Left ventricle myocardium inferior (tissue), 1 donor: ENCODE results near the gene SMNDC1. TPM values are rescaled to one million over a fixed set of nuclear protein-coding genes. Genes with fewer than 3 reads are reported as not detected.

Experiments
- DNase-seq: peaks from one replicate; pipeline ENCODE4 v3.0.0-alpha.2; 2020
- H3K27ac ChIP-seq: fragments of 200-600 bp; replicated peaks from 2 replicates; pipeline ENCODE4 v1.8.0; 2021
- H3K27me3 ChIP-seq: fragments of 200-600 bp; 2 replicates; pipeline ENCODE4 v1.8.0; 2021; ENCODE audit warnings: low read depth
- H3K36me3 ChIP-seq: fragments of 200-600 bp; 2 replicates; pipeline ENCODE4 v1.8.0; 2021
- H3K4me1 ChIP-seq: fragments of 200-600 bp; 2 replicates; pipeline ENCODE4 v1.8.0; 2021
- H3K4me3 ChIP-seq: fragments of 200-600 bp; 2 replicates; pipeline ENCODE4 v1.8.0; 2021; ENCODE audit warnings: mild to moderate bottlenecking, moderate library complexity
- H3K9me3 ChIP-seq: fragments of 200-600 bp; replicated peaks from 2 replicates; pipeline ENCODE4 v1.8.0; 2021
- intact Hi-C: fragments of 100-400 bp; cut with micrococcal nuclease; formaldehyde crosslinking; loops from one replicate; pipeline ENCODE4 v1.11.0; 2022
- total RNA-seq: library from RNA; stranded (reverse); fragmentation: NEBNext Ultra II Directional; extraction: Animal tissue kit (Norgen Biotek cat#: 25700); gene quantifications from one replicate; pipeline ENCODE4 v1.2.1, GENCODE V29; 2021
- TF ChIP-seq, protein P1 (sequence below): fragments of 200-600 bp; IDR thresholded peaks from 2 replicates; pipeline ENCODE4 v1.8.0; 2021; ENCODE audit warnings: antibody characterized with exemption, mild to moderate bottlenecking, borderline replicate concordance
- donor health status: DM: no; HTN: yes; CAD: no; lungs with severe emphysema.

Gene SMNDC1
- total RNA-seq, 1 donor from 2014 or later = 24.1 TPM

DNA sequence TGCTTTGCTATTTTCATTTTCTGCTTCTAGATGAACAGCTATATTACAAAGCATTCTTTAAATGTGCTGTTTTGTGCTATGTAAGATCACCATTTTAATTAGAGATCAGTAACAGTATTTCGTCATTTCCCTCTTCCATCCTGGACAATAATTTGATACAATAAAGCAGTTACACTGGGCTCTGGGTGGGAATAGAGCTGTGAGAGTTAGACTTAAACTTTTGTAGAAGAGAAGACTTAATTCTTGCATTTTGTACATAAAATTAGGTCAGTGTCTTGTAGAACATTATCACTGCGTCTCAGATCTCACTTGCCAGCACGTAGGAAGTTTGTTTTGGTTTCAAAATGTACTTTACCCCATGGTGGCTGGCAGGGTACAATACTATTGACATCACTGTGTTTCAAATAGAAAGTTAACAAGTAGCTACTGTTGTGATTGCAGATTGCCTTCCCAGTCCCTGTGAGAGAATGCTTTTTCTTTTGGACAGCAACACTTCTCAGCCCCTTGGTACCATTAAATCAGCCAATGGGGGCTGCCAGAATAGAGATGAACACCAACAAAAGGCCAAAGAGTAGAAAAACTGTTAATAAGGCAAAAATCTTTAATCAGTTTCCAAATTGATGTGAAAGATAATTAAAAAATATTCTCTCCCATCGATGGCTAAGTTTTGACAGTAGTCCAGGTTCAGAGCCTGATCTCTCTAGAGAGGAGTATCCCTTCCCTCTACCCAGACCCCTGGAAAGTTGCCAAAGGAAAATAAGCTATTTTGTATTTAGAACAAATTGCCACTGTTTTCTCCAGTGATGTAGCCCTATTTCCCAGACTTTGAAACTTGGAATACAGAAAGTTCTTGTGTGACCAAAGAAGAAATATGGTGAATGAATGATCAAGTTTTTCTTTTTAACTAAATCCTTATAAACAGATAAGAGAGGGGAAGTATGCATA, 35.1 kb downstream of the SMNDC1 start:
- Histone ChIP-seq H3K4me3 (peak overlapping the region; percentile 55), H3K36me3 (no peaks in the 10 kb centered on the region), H3K27me3 (no peaks in the 10 kb centered on the region), H3K4me1 (peaks cover 93% of the 10 kb centered on the region), H3K27ac (peak overlapping the region; percentile 92), H3K9me3 (no peaks in the 10 kb centered on the region)
- TF ChIP-seq, protein P1, sequence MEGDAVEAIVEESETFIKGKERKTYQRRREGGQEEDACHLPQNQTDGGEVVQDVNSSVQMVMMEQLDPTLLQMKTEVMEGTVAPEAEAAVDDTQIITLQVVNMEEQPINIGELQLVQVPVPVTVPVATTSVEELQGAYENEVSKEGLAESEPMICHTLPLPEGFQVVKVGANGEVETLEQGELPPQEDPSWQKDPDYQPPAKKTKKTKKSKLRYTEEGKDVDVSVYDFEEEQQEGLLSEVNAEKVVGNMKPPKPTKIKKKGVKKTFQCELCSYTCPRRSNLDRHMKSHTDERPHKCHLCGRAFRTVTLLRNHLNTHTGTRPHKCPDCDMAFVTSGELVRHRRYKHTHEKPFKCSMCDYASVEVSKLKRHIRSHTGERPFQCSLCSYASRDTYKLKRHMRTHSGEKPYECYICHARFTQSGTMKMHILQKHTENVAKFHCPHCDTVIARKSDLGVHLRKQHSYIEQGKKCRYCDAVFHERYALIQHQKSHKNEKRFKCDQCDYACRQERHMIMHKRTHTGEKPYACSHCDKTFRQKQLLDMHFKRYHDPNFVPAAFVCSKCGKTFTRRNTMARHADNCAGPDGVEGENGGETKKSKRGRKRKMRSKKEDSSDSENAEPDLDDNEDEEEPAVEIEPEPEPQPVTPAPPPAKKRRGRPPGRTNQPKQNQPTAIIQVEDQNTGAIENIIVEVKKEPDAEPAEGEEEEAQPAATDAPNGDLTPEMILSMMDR = no peak
- intact Hi-C loops = loop anchor here (10.0 kb wide), 1 partner anchor 385 kb away; no protein-coding TSS in a partner anchor
- DNase-seq = no peak

DNA sequence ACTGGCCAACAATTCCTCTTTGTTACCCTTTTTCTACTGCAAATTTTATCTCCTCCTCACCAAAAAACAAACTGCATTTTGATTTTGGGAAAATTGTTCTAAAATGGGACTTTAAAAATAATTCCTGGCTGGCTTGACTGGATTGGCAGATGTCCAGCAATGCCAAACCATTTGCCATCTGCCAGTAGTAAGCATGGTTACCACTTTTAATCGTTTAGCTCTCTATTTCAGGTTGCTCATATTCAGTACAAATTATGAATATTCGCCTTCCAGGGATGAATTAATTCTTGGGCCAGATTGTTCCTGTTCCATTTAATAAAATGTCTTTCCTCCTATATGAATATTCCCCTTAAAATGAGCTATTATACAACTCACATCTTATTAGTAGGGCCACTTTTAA, 35.7 kb downstream of the SMNDC1 start:
- no peak for DNase-seq
- intact Hi-C loops = no loop called here
- H3K4me3 ChIP-seq = peak overlapping the region; percentile 55
- peaks cover 93% of the 10 kb centered on the region for H3K4me1 ChIP-seq
- H3K27ac ChIP-seq = peak overlapping the region; percentile 92
- H3K36me3 ChIP-seq = no peaks in the 10 kb centered on the region
- no peaks in the 10 kb centered on the region for H3K27me3 ChIP-seq
- TF ChIP-seq, protein P1 = no peak
- no peaks in the 10 kb centered on the region for H3K9me3 ChIP-seq

DNA sequence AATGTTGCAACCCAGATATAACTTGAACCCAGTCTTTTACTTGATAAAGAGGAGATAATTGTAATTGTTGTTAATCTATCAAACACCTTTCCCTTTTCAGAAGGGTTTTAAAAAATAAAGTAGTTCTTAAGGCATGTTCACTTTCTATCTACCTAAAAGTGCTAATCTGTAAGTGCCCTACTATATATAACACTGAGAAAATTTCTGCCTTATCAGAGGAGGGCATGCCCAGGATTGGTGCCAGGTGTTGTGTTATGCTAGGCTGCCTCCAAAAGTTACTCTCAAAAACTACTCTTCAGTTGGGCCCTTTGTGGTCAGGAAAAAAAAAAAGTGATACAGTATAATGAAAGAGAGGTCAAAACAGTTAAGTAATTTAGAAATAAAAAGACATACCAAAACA, 36.3 kb downstream of the SMNDC1 start:
- intact Hi-C loops = no loop called here
- Histone ChIP-seq H3K27ac (peak overlapping the region; percentile 92), H3K4me1 (peaks cover 93% of the 10 kb centered on the region), H3K27me3 (no peaks in the 10 kb centered on the region), H3K36me3 (no peaks in the 10 kb centered on the region), H3K9me3 (no peaks in the 10 kb centered on the region), H3K4me3 (peak overlapping the region; percentile 55)
- DNase-seq = peak; percentile 42
- TF ChIP-seq, protein P1 = no peak

DNA sequence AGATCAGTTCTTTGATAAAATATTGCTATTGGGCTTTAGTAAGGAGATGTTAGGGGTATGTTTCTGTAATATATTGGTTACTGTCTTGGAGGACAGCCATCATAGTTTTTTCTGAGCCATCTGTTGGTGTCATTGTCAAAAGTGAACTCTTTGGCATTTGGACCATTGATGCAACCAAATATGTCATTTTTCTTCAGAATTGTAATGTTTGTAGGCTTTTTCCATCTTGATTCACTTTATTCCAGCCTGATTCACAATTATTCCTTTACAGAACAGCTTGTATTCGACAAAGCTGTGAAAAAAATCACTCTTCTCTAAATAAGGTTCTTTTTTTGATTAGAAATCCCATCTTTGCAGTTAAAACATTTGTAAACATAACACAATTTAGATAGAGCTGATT, 37.4 kb downstream of the SMNDC1 start:
- intact Hi-C loops = no loop called here
- Histone ChIP-seq H3K27me3 (no peaks in the 10 kb centered on the region), H3K9me3 (no peaks in the 10 kb centered on the region), H3K4me3 (no peak overlapping the region), H3K36me3 (no peaks in the 10 kb centered on the region), H3K27ac (peak overlapping the region; percentile 92), H3K4me1 (peaks cover 93% of the 10 kb centered on the region)
- no peak for DNase-seq
- TF ChIP-seq, protein P1 = no peak

DNA sequence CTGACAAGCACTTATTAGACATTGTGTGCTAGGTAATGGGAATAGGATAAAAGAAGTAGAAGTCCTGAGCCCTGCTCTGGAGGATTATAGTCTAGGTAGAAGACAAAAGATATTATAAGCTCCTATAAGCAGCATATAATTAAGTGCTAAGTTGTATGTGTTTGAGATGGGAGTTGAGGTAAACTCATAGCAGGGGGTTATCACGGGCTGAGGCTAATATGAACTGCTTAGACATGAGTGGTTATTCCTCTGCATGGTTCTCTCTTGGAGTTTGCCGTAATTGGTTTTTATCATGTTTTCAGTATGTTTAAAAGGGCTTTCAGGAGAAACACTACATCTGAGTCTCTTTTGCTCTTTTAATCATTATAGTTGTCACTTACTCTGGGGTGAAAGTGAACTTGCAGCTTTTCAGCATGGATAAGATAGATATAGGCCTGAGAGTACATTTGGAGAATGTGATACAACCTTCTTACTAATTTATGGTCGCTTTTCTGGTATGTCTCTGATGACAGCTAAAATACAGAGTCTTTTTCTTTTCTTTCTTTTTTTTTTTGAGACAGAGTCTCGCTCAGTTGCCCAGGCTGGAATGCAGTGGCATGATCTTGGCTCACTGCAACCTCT, 39.0 kb downstream of the SMNDC1 start:
- H3K36me3 ChIP-seq = no peaks in the 10 kb centered on the region
- TF ChIP-seq, protein P1 = no peak
- no peak for DNase-seq
- H3K27ac ChIP-seq = peak overlapping the region; percentile 92
- no peaks in the 10 kb centered on the region for H3K9me3 ChIP-seq
- no peak overlapping the region for H3K4me3 ChIP-seq
- H3K27me3 ChIP-seq = no peaks in the 10 kb centered on the region
- H3K4me1 ChIP-seq = peaks cover 94% of the 10 kb centered on the region
- intact Hi-C loops = no loop called here
